HS-5 (cell line): Measurements from ENCODE around the gene GDPD5.

Experiments
- DNase-seq: peaks from one replicate; pipeline ENCODE4 v3.0.0-alpha.2; 2012; ENCODE audit warnings: low read depth

The GDPD5 gene

DNA sequence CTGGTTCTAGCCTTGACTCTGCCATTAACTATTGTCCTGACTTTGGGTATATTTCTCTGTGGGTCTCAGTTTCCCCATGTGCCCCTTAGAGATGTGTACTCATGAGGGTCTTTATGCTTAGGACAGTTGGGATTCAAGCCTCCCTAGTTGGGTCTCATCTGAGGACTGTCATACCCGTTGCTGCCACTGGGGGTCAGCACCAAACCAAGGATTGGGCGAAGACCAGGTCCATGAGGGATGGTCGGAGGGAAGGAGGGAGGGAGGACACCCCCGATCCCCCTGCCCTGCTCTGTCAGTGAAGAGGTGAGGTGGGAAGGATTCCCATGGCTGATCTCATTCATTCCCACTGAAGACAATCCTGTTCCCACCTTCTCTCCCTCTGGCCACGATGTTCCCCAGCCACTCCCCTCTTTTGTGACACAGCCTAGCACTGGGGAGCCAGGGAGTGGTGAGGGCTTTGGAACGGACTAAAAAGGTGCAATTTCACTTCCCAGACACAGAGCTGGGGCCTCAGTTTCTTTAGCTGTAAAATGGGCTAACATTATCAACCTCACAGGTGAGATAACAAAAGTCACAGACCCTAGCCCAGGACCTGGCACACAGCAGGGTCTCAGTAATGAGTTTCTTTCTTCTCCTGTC lies 80.3 kb downstream of the GDPD5 start:
- no peak for DNase-seq

DNA sequence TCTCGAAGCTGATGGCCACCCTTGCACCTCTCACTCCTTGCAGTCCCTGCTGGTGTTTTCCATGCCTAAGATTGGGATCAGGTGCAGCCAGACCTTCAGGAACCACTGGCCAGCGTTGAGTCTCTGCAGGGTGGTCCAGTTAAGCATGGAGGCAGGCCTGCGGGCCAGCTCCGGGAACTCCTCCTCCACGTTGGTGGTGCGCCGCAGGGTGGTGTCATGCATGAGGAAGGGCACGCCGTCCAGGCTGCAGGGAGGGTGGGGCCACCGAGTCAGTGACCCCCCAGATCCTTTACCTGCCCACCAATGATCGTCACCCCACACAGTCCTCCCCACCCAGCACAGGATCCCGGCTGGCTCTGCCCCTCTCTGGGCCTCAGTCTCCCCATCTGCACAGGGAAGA lies 82.7 kb downstream of the GDPD5 start:
- DNase-seq = no peak

DNA sequence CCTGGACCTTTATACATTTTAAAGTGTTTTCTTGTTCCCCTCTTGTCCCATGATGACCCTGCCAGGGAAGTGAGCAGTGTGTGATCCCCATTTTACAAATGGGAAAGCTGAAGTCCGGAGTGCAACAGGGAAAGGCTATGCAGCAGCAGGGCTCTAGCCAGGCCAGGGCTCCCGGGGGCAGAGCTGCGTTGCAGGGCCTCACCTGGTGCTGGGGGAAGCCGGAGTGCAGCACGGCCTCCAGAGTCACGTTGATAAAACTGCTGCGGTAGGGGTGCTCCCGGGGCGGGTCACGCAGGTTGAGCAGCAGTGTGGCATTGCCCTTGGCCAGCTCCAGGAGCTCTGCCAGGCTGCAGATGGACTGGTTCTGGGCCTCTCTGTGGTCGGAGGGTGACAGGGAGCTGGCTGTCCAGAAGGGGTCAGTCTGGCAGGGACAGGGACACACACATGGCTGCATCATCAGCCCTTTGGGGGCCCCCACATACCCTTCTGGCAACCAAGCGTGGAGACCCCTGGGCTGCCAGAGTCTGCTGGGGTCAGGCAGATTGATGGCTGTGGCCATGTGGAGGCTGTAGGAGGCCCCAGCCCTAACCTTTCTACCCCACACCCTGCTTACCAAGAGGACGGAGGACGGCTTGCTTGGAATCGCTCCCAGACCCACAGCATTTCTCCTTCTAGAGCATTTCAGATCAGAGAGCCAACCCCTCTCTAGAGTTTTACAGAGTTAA lies 83.4 kb downstream of the GDPD5 start:
- no peak for DNase-seq

DNA sequence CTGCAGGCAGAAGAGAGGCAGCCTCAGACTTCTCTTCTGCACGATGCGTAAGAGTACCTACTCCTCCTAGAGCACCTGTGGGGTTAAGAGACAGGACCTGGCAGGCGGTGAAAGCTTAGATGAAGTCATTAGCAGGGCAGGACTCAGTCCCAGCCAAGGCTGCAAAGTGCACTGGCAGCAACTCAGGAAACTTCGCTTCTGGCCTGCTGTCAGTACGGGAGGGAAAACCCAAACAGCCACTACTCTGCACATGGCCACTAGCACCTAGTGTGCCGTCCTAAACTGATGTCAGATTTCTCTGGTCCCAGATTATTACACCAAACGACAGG lies 84.0 kb downstream of the GDPD5 start:
- DNase-seq = no peak

DNA sequence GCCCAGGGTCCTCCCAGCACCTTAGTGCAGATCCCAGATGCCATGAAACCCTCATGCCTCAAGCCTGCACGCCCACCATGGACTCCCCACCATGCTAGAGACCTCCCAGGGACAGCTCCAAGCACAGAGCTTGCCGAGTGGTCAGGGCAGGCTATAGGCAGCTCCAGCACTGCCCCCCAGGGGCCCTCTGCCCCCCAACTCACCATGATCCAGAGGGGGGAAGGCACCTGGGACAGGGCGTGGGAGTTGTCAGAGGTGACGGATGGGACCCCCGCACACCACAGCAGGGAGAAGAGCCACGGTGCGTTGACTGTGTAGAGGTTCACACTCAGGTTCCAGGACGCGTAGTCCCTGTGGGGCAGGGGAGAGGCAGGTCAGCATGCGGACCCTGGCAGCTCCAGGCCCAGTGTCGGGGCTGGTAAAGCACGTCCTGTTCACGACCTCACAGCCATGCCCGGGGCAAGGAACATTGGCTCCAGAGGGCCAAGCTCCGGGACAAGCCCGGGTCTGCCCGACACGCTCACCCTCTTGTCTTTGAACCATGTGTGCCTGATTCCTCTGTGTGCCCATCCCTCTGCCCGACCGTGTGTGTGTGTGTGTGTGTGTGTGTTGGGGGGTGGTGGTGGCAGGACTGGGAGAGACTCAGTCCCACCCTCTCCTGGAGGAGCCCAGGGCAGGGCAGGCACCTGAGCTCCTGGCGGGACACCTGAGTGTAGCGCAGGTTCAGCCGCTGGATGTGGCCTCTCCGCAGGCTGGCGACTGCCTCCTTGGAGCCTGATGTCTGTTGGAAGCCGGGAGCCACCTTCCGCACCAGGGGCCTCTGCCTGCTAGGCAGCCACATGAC lies 84.6 kb downstream of the GDPD5 start:
- no peak for DNase-seq

DNA sequence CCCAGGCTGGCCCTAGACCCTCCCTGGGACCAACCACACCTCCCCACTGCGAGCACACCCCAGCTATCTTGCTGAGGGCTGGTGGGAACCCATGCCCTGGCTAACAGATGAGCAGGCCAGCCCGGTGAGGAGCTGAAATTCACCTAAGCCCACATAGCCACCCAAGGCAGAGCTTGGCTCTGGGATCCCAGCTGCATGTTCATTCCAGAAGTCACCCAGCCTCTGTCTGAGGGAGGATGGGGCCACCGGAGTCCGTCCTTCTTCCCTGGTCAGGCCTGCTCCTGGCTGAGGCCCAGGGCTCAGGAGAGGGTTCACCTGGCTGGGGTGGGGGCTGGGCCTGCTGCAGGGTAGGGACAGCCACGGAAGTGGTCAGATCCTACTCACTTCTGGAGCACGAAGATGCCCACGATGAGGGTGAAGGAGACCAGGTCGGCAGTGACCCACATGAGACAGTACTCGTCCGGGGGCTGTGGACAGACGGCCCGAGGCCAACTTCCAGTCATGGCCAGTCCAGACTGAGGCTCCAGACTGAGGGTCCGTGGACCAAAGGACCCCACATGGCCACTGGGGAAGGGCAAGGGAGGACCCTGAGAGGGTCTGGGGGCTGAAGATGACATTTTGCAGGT lies 86.1 kb downstream of the GDPD5 start:
- DNase-seq = no peak

DNA sequence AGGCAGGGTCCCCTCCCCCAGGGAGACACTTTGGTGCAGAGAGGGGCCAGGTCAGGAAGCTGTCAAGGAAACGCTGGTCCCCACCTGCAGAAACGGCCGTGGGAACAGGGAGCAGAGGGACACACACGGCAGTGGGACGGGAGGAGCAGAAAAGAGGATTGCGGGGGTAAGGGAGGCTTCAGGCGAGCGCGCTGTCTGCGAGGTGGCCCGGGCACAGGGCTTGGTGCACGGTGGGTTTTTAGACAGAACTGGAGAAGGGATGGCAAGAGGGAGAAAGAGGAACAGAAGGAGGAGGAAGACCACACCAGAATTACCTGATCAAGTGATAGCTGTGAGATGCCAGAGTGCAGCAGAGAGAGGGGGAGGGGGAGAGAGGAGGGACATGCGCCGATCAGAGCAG lies 86.7 kb downstream of the GDPD5 start:
- no peak for DNase-seq

DNA sequence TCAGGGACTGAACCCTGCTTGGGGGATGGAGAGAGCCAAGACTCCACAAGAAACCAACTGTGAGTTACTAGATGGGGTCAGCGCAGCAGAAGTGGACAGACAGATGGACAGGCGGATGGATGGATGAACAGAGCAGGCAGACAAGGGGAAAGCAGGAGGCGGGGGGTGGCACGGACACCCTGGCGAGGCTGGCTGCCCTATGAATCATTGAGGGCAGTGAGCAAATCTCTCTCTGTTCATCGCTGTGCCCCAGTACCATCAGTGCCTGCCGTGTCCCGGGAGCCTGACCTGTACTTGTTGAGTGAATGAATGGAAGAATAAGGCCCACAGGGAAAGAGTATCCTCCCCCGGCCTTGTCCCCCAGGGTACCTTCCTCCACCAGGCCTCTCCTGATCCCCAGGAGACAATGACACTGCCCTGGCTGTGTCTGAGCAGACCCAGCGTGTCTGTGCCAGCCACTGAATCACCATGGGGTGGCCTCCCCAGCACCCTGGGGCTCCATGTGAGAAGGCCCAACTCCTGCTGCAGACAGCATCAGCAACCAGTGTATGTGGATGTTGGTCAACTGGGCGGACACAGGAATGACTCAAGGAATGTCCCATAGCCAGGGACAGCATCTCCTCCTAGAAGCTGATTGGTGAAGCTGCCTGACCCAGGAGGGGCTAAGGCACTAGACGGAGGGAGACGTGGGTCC lies 87.6 kb downstream of the GDPD5 start:
- DNase-seq = no peak

DNA sequence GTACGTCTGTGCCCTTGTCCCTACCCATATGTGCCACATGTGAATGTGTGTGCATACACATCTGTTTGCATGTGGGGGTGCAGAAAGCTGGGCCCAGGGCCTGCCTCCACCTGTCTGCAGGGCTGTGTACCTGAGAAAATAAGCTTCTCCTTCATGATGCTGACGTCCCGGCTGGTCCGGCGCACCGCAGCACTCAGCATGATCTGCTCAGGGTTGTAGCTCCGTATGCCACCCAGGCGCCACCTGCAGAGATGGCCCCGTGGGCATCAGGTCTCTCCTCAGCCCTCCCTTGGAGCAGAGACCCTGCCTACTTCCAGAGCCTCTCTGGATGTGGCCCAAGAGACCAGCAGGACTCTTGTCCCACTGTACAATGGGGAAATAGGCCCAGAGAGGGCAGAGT lies 88.9 kb downstream of the GDPD5 start:
- DNase-seq = no peak

DNA sequence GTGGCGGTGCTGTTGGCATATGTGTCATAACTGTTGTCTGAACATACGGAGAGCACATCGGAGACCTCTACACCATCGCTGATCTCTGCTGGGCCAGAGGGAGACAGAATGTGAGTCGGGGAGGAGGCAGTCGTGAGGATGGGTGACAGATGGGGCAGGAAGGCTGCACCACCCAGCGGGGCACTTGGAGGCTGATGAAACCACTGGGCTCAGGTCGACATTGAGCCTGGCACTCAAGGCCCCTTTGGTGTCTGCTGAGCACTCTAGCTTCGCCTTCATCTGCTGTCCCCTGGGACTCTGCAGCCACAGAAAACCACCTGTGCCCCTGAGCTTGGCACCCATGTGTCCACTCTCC lies 90.2 kb downstream of the GDPD5 start:
- DNase-seq = no peak

DNA sequence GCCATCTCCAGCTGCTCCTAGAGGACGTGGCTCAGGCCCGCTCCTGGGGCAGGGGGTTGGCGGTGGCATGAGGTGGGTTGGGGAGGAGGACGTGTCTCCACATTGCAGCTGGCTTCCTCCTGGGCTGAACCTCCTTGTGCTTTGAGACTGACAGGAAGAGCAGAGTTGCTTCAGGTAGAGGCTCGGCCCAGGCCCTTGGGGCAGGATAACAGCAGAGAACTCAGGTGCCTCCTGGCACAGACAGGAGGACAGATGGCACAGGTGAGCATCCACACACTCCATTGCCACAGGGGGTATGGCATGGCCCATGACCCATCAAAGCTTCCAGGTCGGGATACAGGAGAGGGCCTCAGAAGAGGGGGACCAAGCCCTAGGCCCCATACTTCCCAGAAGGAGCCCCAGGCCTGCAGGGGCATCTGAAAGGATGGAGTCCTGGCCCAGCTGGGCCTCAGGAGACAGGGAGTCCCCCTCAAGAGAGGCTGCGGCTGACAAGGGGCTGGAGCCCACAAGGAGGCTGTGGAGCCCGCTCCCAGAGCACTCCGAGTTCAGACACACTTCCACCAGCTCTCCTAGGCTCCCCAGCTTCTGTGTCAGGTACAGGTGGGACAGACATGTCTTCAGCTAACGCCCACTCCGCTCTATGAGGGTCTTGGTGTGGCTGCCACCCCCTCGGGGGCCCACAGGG lies 90.7 kb downstream of the GDPD5 start:
- DNase-seq = no peak

DNA sequence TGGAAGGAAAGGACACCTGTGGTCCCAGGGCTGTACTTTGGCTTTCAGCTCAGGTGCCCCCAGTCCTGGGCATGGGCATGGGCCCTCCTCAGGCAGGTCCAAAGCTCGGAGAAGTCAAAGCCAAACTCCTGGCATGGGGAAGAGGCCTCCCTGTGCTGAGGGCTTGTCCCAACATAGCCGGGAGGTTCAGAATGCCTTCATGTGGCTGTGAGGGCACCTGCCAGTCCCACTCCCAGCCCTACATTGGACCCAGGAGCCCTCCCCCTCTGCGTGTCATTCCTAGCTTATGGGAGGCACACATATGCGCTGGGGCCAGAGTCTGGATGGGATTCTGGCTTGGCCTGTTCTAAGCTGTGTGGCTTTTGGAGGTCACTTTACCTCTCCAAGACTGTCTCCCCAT lies 91.7 kb downstream of the GDPD5 start:
- DNase-seq = no peak

DNA sequence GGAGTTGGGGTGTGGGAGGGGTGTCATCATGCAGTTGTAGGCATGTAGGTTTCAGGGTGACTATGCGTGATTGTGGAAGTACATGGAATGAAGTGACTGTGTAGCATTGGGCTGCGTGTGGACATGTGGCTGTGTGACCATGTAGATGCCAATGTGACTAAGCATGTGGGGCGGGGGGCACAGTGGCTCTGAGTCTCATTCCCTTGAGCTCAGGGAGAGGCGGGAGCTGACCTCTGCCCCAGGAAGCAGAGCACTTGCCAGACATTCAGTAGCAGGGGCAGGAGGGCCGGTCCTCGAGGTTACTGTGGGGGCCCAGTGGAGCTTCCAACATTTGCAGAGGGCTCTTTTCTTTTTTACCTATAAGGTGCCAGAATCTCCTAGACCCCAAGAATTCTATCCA lies 92.3 kb downstream of the GDPD5 start:
- no peak for DNase-seq

DNA sequence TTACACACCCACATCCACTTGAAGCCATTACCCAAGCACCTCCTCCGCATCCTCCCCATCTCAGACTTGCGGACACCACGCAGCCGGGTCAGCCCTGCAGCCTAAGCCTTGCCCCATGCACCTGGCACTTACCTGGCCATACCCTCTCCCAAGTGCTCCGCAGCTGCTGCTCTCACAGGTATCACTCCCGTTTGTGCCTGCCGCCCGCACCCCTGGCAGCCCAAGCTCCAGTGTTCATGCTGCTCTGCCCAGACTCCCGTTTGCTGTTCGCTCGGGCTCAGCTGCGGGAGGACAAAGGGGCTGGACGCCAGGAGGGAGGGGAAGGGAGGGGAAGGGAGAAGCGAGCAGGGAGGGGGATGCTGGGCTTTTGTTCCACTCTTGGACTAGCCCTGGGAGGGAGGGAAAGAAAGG lies 92.8 kb downstream of the GDPD5 start, which contains the start of gene KLHL35:
Gene KLHL35, minus strand, starts transcription at position 293 of the 411 bp plus-strand sequence. CDS start 2,574 bp downstream, outside the sequence.
- no peak for DNase-seq

DNA sequence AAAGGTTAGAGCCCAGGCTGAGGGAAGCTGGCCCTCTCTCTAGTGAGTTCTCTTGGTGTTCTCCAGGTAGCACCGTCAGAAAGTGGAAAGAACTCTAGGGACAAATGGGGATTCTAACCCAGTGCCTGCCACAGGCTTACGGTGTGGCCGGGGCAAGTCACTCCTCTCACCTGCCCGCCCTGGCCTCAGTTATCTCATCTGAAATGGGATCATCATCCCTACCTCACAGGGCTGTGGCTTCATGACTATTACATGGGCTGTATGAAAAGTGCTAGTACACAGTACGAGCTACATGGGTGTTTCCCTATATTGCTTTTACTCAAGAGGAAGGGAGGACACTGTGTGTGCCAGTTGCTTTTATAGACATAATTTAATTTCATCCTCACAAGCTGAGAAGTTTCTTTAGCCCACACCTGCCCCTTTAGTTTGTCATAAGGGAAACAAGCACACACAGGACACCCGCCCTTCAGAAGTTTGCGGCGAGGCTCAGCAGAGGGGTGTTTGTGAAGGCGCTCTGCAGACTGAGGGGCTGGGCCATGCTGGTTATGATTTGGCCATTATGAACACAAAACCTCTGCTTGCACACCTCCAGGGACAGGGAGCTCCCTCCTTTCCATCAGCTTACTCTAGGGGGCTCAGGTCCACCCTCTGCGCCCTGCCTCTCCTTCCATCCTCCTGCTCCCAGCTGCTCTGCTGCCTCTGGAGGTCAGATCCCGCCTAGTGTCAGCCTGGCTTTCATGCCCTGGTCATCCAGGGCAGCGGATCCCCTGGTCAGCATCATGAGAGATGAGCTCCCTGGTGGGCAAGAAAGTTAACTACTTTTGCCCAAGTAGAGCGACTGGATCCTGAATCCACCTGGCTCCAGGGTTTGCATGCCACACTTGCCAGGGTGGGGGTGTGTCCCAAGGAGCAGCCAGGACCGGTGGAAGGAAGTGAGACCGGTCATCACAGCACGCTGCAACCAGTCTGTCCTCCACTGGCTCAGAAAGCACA lies 93.9 kb downstream of the GDPD5 start:
- DNase-seq = no peak

DNA sequence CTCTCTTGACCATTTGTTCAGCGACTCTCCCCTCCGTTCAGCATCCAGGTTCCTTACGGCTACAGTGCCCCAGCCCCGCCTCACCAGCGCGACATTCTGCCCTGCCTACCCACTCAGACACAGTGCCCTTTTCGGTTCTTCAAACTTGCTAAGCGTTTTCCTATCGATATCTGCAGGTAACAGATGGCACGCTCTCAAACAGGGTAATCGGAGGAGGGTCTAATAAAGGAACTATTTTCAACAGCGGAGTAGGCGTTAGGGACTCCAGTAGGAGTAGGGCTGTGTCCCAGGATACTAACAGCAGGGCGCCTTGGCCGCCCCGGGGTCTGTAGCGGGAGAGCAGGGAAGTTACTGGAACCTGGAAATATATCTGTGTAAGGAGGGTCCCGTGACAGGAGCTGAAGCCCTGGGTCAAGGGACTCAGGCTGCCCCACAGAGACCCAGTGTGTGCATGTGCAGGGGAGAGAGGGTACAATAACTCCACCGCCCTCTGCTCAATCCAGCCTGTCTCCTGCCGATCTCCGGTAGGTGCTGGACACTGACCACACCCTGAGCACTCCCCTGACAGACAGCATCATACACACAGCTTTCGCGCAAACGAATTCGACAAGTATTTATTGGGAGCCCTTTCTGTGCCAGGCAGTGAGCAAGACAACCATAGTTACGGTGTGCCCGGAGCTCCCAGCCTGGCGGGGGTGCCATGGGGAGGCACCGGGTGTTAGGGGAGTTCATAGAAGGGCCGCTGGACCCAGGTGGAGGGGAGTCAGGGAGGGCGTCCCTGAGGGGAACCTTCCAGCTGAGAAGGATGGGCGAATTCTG lies 94.8 kb downstream of the GDPD5 start:
- DNase-seq = no peak

DNA sequence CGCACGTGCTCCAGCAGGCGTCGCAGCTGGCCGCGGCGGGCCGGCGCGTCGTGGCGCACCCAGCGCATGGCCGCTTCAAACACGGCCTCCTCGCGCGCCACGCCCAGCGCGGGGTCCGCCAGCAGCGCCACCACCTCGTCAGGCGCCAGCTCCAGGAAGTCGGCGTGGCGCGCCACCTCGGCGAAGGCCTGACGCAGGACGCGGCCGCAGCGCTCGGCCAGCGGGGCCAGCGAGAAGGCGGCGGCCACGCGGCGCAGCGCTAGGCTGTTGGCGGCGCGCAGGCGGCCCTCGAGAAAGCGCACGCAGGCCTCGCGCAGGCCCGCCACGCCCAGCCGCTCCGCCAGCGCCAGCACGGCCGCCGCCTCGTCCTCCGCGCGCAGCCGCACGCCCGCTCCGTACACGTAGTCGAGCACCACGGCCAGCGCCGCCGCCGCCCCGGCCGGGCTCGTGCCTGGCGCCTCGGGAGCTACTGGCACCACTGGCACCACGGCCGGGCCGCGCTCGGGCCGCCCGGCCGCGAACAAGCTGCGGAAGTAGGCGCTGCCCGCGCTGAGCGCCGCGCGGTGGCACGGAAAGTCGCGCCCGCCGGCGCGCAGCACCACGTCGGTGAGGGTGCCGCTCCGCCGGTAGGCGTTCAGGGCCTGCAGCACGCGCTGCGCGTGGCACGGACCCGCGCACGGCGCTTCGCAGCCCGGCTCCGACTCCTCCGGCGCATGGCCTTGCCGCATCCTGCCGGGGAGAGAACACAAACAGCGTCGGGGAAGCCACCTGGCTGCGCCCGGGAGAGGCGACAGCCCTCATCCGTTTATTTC lies 95.6 kb downstream of the GDPD5 start:
- DNase-seq = no peak

DNA sequence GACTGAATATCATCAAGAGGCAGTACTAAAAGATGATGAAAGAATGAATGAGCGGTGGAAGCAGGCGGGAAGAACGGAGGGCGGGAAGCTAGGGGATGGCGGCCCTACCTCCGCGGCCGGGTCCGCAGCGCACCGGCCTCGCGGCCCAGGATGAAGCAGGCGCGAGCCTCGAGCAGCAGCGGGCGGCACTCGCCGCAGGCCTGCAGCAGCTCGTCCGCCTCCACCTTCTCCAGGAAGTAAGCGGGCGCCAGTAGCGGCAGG lies 96.2 kb downstream of the GDPD5 start:
- no peak for DNase-seq
